ENCODE data around the gene ADAMTS2.
A peak's percentile ranks its signal among the peaks of the same experiment; 100 is the strongest.

Gene ADAMTS2

DNA sequence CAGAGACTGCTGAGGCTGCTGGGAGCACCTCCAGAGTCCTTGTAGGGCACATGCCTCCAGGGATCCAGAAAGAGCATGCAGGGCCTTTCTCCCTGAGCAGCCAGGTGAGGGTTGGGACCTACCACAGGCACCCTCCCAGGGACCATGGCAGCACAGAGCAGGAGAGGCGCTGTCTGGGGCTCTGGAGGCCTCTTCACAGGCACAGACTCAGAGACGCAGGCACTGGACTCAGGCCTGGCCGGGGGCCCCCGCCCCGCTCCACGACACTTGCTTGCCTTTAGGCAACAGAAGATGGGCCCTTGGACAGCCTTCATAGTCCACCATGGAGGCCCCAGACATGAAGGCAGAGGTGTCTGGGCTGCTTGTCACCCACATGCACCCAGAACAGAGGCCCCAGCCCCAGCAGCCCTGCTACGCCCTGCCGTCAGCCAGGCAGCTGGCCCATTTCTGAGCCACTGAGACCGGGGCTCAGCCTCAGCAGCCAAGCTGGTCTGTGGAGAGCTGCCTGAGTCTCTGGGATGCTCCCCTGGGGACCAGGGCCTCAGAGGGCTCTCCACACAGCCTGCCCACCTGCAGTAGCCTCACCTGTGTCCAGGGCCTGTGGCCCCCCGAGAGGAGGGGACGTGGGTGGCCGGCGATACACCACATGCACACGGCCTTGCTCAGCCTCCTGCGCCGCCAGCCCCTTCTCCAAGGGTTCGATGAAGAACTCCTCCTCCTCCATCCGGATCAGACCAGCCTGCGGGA is 72.8 kb downstream of the ADAMTS2 start:
- TF ChIP-seq, protein P1, sequence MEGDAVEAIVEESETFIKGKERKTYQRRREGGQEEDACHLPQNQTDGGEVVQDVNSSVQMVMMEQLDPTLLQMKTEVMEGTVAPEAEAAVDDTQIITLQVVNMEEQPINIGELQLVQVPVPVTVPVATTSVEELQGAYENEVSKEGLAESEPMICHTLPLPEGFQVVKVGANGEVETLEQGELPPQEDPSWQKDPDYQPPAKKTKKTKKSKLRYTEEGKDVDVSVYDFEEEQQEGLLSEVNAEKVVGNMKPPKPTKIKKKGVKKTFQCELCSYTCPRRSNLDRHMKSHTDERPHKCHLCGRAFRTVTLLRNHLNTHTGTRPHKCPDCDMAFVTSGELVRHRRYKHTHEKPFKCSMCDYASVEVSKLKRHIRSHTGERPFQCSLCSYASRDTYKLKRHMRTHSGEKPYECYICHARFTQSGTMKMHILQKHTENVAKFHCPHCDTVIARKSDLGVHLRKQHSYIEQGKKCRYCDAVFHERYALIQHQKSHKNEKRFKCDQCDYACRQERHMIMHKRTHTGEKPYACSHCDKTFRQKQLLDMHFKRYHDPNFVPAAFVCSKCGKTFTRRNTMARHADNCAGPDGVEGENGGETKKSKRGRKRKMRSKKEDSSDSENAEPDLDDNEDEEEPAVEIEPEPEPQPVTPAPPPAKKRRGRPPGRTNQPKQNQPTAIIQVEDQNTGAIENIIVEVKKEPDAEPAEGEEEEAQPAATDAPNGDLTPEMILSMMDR (IDR thresholded peaks at IDR 0.05) = no peak
- Mint-ChIP-seq H3K9me3 (no peaks in the 10 kb centered on the region), H3K4me3 (no peak overlapping the region), H3K36me3 (ENCODE audit: low read depth) (peaks cover 4% of the 10 kb centered on the region), H3K4me1 (peaks cover 80% of the 10 kb centered on the region), H3K27ac (peak overlapping the region; percentile 66), H3K27me3 (ENCODE audit: low read depth, poor library complexity) (peaks cover 5% of the 10 kb centered on the region)
- no peak for DNase-seq

DNA sequence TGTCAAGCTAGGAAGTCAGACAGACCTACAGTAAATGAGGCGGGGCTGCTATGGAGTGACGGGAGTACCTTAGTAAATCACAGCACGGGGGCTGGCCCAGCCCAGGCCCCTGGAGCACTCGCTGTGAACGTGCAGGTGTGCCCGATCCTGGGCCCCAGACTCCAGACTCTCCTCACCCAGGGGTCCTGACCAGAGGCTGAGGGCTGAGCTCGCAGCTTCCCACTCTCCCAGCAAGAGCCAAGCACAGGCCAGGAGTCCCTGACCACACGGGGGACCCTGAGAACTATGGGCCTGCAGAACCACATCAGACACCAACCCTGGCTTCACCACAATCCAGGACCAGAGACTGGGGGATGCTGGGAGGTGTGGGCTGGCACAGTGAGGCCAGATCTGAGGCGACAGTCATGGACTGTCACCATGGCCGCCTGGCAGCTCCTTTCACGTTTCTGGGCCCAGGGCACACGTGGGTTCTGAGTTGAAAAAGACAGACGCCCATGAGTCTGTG is 73.4 kb downstream of the ADAMTS2 start:
- TF ChIP-seq, protein P1 (IDR thresholded peaks at IDR 0.05) = no peak
- H3K4me3 Mint-ChIP-seq = no peak overlapping the region
- no peak for DNase-seq
- peaks cover 5% of the 10 kb centered on the region for H3K27me3 Mint-ChIP-seq (ENCODE audit: low read depth, poor library complexity)
- H3K27ac Mint-ChIP-seq = no peak overlapping the region
- peaks cover 4% of the 10 kb centered on the region for H3K36me3 Mint-ChIP-seq (ENCODE audit: low read depth)
- no peaks in the 10 kb centered on the region for H3K9me3 Mint-ChIP-seq
- peaks cover 81% of the 10 kb centered on the region for H3K4me1 Mint-ChIP-seq

DNA sequence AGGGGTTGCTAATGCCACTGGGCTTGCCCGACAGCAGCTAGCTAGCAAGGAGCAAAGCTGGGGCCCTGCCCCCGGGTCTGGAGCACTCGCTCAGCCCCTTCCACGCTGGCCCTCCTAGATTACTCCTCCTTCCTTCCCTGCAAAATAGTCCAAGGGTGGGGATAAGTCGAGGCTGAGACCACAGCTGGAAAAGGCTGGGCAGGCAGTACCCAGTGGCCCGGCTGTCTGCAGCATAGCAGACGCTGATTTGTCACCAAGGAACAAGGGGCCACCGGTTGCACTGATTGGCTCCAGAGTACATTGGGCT is 73.9 kb downstream of the ADAMTS2 start:
- no peak for DNase-seq
- Mint-ChIP-seq H3K27ac (no peak overlapping the region), H3K36me3 (ENCODE audit: low read depth) (peaks cover 4% of the 10 kb centered on the region), H3K27me3 (ENCODE audit: low read depth, poor library complexity) (peaks cover 5% of the 10 kb centered on the region), H3K4me1 (peaks cover 83% of the 10 kb centered on the region), H3K4me3 (no peak overlapping the region), H3K9me3 (no peaks in the 10 kb centered on the region)
- TF ChIP-seq, protein P1 (IDR thresholded peaks at IDR 0.05) = no peak

DNA sequence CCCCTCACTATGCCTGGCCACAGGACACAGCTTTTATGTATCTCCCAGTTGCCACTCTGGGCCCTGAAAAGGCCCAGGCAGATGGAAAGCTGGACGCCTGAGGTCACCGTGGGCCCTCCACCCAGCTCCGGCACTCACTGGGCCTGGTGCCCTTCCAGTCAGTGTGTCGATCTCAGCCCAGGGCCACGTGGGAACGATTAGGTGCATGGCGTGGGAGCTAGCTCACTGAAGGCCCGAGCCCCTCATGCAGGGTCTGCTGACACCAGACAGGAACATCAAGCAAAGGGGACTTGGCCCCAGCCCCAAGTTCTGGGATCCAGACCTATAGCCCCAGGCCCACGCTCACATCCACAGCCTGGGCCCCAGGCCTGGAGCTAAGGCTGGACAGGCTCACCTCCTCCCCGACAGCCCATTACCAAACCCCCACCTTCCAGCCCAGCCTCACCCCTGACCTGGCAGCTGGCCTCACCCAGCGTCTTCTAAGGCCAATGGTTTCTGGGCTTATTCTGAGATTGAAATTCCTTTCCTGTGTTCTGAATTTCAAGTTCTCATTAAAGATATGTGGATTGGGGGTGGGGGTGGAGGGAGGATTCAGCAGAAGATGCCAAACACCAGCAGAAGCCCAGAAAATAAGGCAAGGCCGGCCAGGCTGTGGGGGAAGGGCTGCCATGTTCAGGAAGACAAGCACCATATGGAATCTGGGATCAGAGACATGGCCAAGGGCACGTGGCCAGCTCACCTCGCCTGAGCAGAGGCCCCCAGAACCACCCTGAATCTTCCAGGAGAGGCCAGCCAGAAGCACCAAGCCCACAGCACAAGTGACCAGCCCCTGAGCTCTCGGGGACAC is 74.5 kb downstream of the ADAMTS2 start:
- Mint-ChIP-seq H3K27ac (no peak overlapping the region), H3K36me3 (ENCODE audit: low read depth) (peaks cover 4% of the 10 kb centered on the region), H3K27me3 (ENCODE audit: low read depth, poor library complexity) (peaks cover 7% of the 10 kb centered on the region)

DNA sequence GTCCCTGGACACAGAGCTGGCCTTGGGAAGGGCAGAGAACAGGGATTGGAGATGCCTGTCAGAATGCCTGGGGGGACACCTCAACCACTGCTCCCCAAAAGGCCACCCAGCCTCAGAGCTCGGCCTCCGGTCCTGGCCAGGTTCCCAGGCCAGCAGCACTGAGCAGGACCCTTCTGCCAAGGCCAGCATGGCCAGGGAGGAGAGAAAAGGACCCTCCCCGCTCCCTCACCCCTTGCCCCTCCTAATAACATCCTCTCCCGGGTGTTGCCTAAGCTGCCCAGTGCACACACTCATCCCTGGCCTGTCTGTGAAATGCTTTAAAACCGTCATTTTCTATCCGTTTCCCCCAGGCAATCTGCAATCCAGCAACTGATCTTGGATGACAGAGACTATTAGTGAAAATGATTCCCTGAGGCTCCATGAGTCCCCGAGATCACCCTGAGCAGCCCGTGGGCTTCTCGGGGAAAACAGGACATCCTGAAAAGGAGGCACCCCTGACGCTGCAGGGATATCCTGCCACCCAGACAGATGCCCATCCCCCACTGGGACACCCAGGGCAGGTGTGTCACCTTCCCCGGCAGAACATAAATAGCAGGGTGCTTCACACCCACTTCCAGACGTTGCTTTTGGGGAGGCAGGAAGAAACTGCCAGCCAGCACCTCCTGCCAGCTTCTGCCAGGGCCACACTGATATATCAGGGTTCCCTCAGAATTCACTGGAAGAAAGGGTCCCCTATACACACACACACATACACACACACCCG is 75.3 kb downstream of the ADAMTS2 start:
- Mint-ChIP-seq H3K36me3 (ENCODE audit: low read depth) (peaks cover 4% of the 10 kb centered on the region), H3K9me3 (no peaks in the 10 kb centered on the region), H3K27ac (no peak overlapping the region), H3K4me3 (no peak overlapping the region), H3K27me3 (ENCODE audit: low read depth, poor library complexity) (peaks cover 9% of the 10 kb centered on the region), H3K4me1 (peaks cover 83% of the 10 kb centered on the region)
- TF ChIP-seq, protein P1 (IDR thresholded peaks at IDR 0.05) = no peak
- no peak for DNase-seq

More for the DNA sequence above, 74.5 kb downstream of the ADAMTS2 start:
- H3K4me1 Mint-ChIP-seq = peaks cover 83% of the 10 kb centered on the region
- no peak overlapping the region for H3K4me3 Mint-ChIP-seq
- TF ChIP-seq, protein P1 (IDR thresholded peaks at IDR 0.05) = no peak
- no peaks in the 10 kb centered on the region for H3K9me3 Mint-ChIP-seq
- no peak for DNase-seq
